HFF-Myc (cell line): ENCODE data around the gene ZNF407.
"Not testable (repeated sequence)": the region's sequence is repeated elsewhere in the genome, so short reads cannot be mapped to it uniquely, and the experiment has no call there.

Experiments
- DNase-seq: peaks from one replicate; pipeline ENCODE4 v3.0.0-alpha.2; 2011; ENCODE audit warnings: low read depth; ENCODE audit errors: extremely low read depth
- H3K4me3 ChIP-seq: replicated peaks from 2 replicates; pipeline ENCODE4 v1.5.1; 2011; ENCODE audit warnings: low read depth, mild to moderate bottlenecking, control low read depth, low read length
- TF ChIP-seq, protein P1 (sequence below): IDR thresholded peaks from 2 replicates; pipeline ENCODE4 v1.5.1; 2012; ENCODE audit warnings: mild to moderate bottlenecking, low read depth, low read length, control low read depth; ENCODE audit errors: missing control alignments

ZNF407 gene

DNA sequence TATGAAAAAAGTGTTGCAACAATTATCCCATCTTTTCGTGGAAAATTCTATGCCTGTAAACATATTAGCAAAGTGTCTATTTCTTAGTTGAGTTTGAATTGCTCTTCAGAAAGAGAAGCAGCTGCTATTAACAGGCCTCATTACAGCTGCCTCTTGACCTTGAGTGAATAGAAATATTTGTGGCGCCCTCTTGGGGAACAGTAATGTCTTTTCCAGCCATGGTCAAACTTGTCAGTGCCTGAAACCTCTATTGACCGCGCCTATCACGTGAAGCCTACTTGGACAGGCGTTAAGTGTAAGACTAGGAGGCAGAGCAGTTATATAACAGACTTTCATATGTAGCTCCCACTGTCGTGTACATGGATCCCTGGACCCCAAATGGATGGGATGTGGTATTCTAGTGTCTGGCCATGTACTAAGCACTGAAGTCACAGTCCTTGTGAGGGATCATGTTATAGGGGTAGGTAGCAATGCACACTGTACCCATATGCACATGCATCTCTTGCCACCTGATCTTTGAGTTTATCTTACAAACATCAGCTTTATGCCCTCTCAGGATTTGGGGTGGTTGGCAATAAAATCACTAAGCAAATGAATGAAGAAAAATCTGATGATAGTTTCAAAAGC is 366.3 kb downstream of the ZNF407 start:
- TF ChIP-seq, protein P1, sequence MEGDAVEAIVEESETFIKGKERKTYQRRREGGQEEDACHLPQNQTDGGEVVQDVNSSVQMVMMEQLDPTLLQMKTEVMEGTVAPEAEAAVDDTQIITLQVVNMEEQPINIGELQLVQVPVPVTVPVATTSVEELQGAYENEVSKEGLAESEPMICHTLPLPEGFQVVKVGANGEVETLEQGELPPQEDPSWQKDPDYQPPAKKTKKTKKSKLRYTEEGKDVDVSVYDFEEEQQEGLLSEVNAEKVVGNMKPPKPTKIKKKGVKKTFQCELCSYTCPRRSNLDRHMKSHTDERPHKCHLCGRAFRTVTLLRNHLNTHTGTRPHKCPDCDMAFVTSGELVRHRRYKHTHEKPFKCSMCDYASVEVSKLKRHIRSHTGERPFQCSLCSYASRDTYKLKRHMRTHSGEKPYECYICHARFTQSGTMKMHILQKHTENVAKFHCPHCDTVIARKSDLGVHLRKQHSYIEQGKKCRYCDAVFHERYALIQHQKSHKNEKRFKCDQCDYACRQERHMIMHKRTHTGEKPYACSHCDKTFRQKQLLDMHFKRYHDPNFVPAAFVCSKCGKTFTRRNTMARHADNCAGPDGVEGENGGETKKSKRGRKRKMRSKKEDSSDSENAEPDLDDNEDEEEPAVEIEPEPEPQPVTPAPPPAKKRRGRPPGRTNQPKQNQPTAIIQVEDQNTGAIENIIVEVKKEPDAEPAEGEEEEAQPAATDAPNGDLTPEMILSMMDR = peak; percentile 35
- DNase-seq = peak; percentile 9
- no peak overlapping the region for H3K4me3 ChIP-seq

DNA sequence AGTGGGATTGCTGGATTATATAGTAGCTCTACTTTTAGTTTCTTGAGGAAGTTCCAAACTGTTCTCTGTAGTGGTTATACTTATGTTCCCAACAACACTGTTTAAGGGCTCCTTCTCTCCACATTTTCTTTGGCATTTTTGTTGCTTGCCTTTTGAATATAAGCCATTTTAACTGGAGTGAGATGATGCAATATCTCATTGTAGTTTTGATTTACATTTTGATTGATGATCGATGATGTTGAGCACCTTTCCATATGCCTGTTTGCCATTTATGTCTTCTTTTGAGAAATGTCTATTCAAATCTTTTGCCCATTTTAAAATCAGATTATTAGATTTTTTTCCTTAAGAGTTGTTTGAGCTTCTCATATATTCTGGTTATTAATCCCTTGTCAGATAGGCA is 368.0 kb downstream of the ZNF407 start:
- TF ChIP-seq, protein P1 = no peak
- DNase-seq = no peak
- no peak overlapping the region for H3K4me3 ChIP-seq

DNA sequence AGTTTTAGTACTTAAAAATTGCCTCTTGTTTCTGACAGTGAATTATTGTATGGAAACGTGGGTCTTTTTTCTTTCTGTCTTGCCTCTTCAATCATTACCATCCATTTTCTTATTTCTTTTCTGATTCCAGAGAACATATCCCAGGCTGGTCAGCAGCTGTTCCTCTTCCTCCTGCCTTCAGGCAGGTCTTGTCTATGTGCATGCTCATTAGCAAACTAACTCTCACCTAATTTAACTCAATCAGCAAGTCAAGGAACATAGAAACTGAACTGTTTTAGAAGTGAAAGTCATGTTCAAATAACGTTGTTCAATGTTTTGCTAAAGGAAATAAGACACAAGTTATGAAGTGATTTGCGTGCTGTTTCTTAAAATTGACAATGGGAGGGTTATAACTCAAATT is 369.8 kb downstream of the ZNF407 start:
- TF ChIP-seq, protein P1 = no peak
- no peak overlapping the region for H3K4me3 ChIP-seq
- no peak for DNase-seq

GRCh38 chr18:74967979-74968378 is 370.3 kb downstream of the ZNF407 start:
- H3K4me3 ChIP-seq = no peak overlapping the region
- no peak for DNase-seq
- TF ChIP-seq, protein P1 = no peak

DNA sequence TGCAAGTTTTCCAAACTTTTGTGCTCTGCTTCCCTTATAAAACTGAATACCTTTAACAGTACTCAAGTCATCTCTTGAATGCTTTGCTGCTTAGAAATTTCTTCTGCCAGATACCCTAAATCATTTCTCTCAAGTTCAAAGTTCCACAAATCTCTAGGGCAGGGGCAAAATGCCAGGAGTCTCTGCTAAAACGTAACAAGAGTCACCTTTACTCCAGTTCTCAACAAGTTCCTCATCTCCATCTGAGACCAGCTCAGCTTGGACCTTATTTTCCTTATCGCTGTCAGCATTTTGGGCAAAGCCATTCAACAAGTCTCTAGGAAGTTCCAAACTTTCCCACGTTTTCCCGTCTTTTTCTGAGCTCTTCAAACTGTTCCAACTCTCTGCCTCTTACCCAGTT is 373.7 kb downstream of the ZNF407 start:
- not testable (repeated sequence) for H3K4me3 ChIP-seq, DNase-seq

GRCh38 chr18:74971776-74972175 is 374.1 kb downstream of the ZNF407 start:
- not testable (repeated sequence) for DNase-seq, H3K4me3 ChIP-seq

- DNase-seq = no peak
- TF ChIP-seq, protein P1 = no peak
- H3K4me3 ChIP-seq = no peak overlapping the region
These were observed 374.7 kb downstream of the ZNF407 start for GRCh38 chr18:74972354-74972753.

DNA sequence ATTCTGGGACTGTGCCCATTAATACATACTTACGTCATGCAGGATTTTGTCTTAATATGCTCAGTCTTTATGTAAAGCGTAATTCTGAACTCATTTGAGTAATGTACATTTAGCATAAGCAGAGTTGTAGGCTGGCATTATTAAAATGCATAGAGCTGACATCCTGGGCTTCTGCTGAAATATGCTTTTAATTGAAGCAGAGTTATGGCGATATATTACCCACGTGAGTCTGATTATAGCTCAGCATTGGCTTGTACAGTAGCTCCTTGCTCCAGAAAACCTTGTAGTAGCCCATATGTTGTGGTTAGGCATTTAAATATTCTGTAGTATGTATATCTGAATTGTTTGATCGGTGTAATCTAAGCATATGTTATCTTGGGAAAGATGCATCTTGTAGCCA is 377.3 kb downstream of the ZNF407 start:
- TF ChIP-seq, protein P1 = no peak
- H3K4me3 ChIP-seq = no peak overlapping the region
- DNase-seq = no peak
